Measurements from ENCODE around the gene TPTE.
"Not testable (repeated sequence)": the region's sequence is repeated elsewhere in the genome, so short reads cannot be mapped to it uniquely, and the experiment has no call there.

Gene TPTE
- total RNA-seq: 0 reads per million in 4 donors

GRCh38 chr21:10521091-10521598, at the start of gene TPTE:
TPTE (plus strand) TSS chr21:10521583; CDS start chr21:10538724, 17,141 bp downstream.
- DNase-seq: no peak

GRCh38 chr21:10471999-10472398, 49.4 kb upstream of the TPTE start:
- not testable (repeated sequence) for DNase-seq

GRCh38 chr21:10477794-10478193, 43.6 kb upstream of the TPTE start:
- not testable (repeated sequence) for DNase-seq

GRCh38 chr21:10479875-10480274, 41.5 kb upstream of the TPTE start:
- DNase-seq: not testable (repeated sequence)

- not testable (repeated sequence) for DNase-seq
Measured at GRCh38 chr21:10484864-10485263, 36.5 kb upstream of the TPTE start.

- DNase-seq: not testable (repeated sequence)
Measured at GRCh38 chr21:10490453-10490852, 30.9 kb upstream of the TPTE start.

- no peak for DNase-seq
Measured at GRCh38 chr21:10511116-10511515, 10.3 kb upstream of the TPTE start.

GRCh38 chr21:10516889-10517288, 4.5 kb upstream of the TPTE start:
- not testable (repeated sequence) for DNase-seq

GRCh38 chr21:10517904-10518303, 3.5 kb upstream of the TPTE start:
- not testable (repeated sequence) for DNase-seq

- not testable (repeated sequence) for DNase-seq
Measured at GRCh38 chr21:10521835-10522500, 585 bp downstream of the TPTE start.

- no peak for DNase-seq
Measured at GRCh38 chr21:10539956-10540355, 18.6 kb downstream of the TPTE start.

- DNase-seq: not testable (repeated sequence)
Measured at GRCh38 chr21:10544376-10544775, 23.0 kb downstream of the TPTE start.

- not testable (repeated sequence) for DNase-seq
Measured at GRCh38 chr21:10547868-10548267, 26.5 kb downstream of the TPTE start.

GRCh38 chr21:10548331-10548954, 27.1 kb downstream of the TPTE start:
- not testable (repeated sequence) for DNase-seq

GRCh38 chr21:10570803-10571202, 49.4 kb downstream of the TPTE start:
- DNase-seq: not testable (repeated sequence)

GRCh38 chr21:10574531-10575310, 53.3 kb downstream of the TPTE start:
- DNase-seq: not testable (repeated sequence)

GRCh38 chr21:10575311-10575667, 53.9 kb downstream of the TPTE start:
- DNase-seq: no peak

GRCh38 chr21:10578910-10579309, 57.5 kb downstream of the TPTE start:
- DNase-seq: not testable (repeated sequence)

- not testable (repeated sequence) for DNase-seq
Measured at GRCh38 chr21:10589115-10589514, 67.7 kb downstream of the TPTE start.

- DNase-seq: not testable (repeated sequence)
Measured at GRCh38 chr21:10607074-10607473, 85.7 kb downstream of the TPTE start.

GRCh38 chr21:10614285-10614684, 92.9 kb downstream of the TPTE start:
- not testable (repeated sequence) for DNase-seq

GRCh38 chr21:10616061-10616460, 94.7 kb downstream of the TPTE start:
- not testable (repeated sequence) for DNase-seq

GRCh38 chr21:10616535-10616934, 95.2 kb downstream of the TPTE start:
- DNase-seq: no peak
